HepG2 (cell line): Measurements from ENCODE around the gene RSRC2. TPM values are rescaled to one million over a fixed set of nuclear protein-coding genes. Genes with fewer than 3 reads are reported as not detected.

ENCODE experiments used
- ASH2L ChIP-seq: fragments of 300-600, 200-600 bp; sonication (generic); IDR thresholded peaks from 2 replicates; pipeline ENCODE4 v1.7.0; 2017; ENCODE audit warnings: low read depth, mild to moderate bottlenecking, moderate library complexity, mixed read lengths, low read length; ENCODE audit not compliant: insufficient read length
- FOXA1 ChIP-seq, 2 experiments: fragments of 450-650 bp in 1 of 2; sonication (generic) in 1 of 2; formaldehyde crosslinking in 1 of 2; IDR thresholded peaks; 2 replicates each; pipeline versions ENCODE4 v1.4.0 to v1.6.1; 2016 to 2020; ENCODE audit warnings: missing genetic modification reagents in 1 of 2
- MAZ ChIP-seq, 2 experiments: sonication (generic) in 1 of 2; formaldehyde crosslinking in 1 of 2; IDR thresholded peaks; 2 replicates each; pipeline versions ENCODE4 v1.5.0 to v1.6.1; 2012 to 2020; ENCODE audit warnings: low read depth in 2 of 2, mild to moderate bottlenecking in 2 of 2, borderline replicate concordance in 1 of 2, improper control_type of control experiment in 1 of 2, low read length in 1 of 2, missing genetic modification reagents in 1 of 2, moderate library complexity in 1 of 2
- MED1 ChIP-seq: sonication (generic); formaldehyde crosslinking; IDR thresholded peaks from 2 replicates; pipeline ENCODE4 v1.4.0; 2020; ENCODE audit warnings: missing genetic modification reagents
- SNRNP70 ChIP-seq: fragments of 200-400 bp; formaldehyde crosslinking; IDR thresholded peaks from 2 replicates; pipeline ENCODE4 v1.6.1; 2017; ENCODE audit warnings: mild to moderate bottlenecking, low read depth, low read length, moderate library complexity
- SPEN ChIP-seq: sonication (generic); formaldehyde crosslinking; IDR thresholded peaks from 2 replicates; pipeline ENCODE4 v1.5.1; 2020; ENCODE audit warnings: low read depth, mild to moderate bottlenecking, missing genetic modification reagents
- SRSF4 ChIP-seq: fragments of 200-400 bp; formaldehyde crosslinking; IDR thresholded peaks from one replicate; pipeline ENCODE4 v1.6.1; 2018; ENCODE audit warnings: mild to moderate bottlenecking, low read depth, low read length, moderate library complexity; ENCODE audit not compliant: poor library complexity, severe bottlenecking
- TAF15 ChIP-seq: fragments of 200-400 bp; formaldehyde crosslinking; IDR thresholded peaks from one replicate; pipeline ENCODE4 v1.6.1; 2018; ENCODE audit warnings: mild to moderate bottlenecking, low read depth, low read length; ENCODE audit not compliant: poor library complexity, severe bottlenecking
- TFAP4 ChIP-seq: sonication (generic); IDR thresholded peaks from 2 replicates; pipeline ENCODE4 v1.6.1; 2016; ENCODE audit warnings: low read depth, borderline replicate concordance
- THRA ChIP-seq: sonication (generic); formaldehyde crosslinking; IDR thresholded peaks from 2 replicates; pipeline ENCODE4 v1.4.0; 2020; ENCODE audit warnings: missing genetic modification reagents, borderline replicate concordance
- ZNF136 ChIP-seq: sonication (generic); formaldehyde crosslinking; IDR thresholded peaks from 2 replicates; pipeline ENCODE4 v1.8.1; 2022; ENCODE audit warnings: low read depth, mild to moderate bottlenecking, moderate library complexity, missing genetic modification reagents
- ZNF234 ChIP-seq: sonication (generic); formaldehyde crosslinking; conservative IDR thresholded peaks from 2 replicates; pipeline ENCODE4 v1.5.1; 2020; ENCODE audit warnings: mild to moderate bottlenecking, missing genetic modification reagents
- ZNF543 ChIP-seq: sonication (generic); formaldehyde crosslinking; IDR thresholded peaks from 2 replicates; pipeline ENCODE4 v1.4.0; 2020; ENCODE audit warnings: mild to moderate bottlenecking, missing genetic modification reagents
- ZNF678 ChIP-seq: sonication (generic); formaldehyde crosslinking; IDR thresholded peaks from 2 replicates; pipeline ENCODE4 v1.4.0; 2020; ENCODE audit warnings: mild to moderate bottlenecking, missing genetic modification reagents
- ZNF687 ChIP-seq: sonication (generic); formaldehyde crosslinking; IDR thresholded peaks from 2 replicates; pipeline ENCODE4 v1.5.1; 2020; ENCODE audit warnings: mild to moderate bottlenecking, missing genetic modification reagents, moderate library complexity
- polyA plus RNA-seq, 8 experiments: library from polyadenylated mRNA; depleted of rRNA in 3 of 8; stranded (reverse) in 7 of 8; unstranded in 1 of 8; fragments of >200 nt; fragmentation: Illumina TruSeq in 4 of 8; extraction: Trizol in 4 of 8; gene quantifications; 2 replicates each; pipeline versions ENCODE4 v1.2.1 to v1.2.3, GENCODE V29; 2011 to 2016; ENCODE audit warnings: low read depth in 4 of 8, missing spikeins in 1 of 8, mixed read lengths in 1 of 8; ENCODE audit not compliant: insufficient read depth in 1 of 8
- total RNA-seq, 5 experiments: library from RNA; depleted of rRNA; stranded (reverse); fragments of >200 nt; fragmentation: Illumina TruSeq; extraction: Trizol; gene quantifications; 2 replicates each; pipeline ENCODE4 v1.2.3, GENCODE V29; 2016; ENCODE audit warnings: low read depth in 1 of 5
- TF ChIP-seq, protein P1 (sequence below): sonication (generic); formaldehyde crosslinking; IDR thresholded peaks from 2 replicates; pipeline ENCODE4 v1.4.0; 2020; ENCODE audit warnings: missing genetic modification reagents

Gene RSRC2
- total and polyA plus RNA-seq, 2 of the 13 experiments (the other 11 are each of a cell fraction or from before 2014, with no cell fraction given), result 31.4 to 77.8 TPM

GRCh38 chr12:122499991-122500684, 26.6 kb downstream of the RSRC2 start (continued):
- no peak for TF ChIP-seq ZNF687 (CRISPR knock-in tag)
- TF ChIP-seq FOXA1 (IDR thresholded peaks at IDR 0.05), result no peak
- peak; percentile 56 for TF ChIP-seq FOXA1 (CRISPR knock-in tag; IDR thresholded peaks at IDR 0.05)
- TF ChIP-seq TFAP4, result peak; percentile 28; the same call in 1 of the 2 replicates
- TF ChIP-seq SPEN (CRISPR knock-in tag), result peak; percentile 59
- peak; percentile 70; the same call in 1 of the 2 replicates for TF ChIP-seq ZNF234
- TF ChIP-seq TAF15, result no peak
- no peak for TF ChIP-seq MAZ (IDR thresholded peaks at IDR 0.05; ENCODE audit: borderline replicate concordance, low read depth, low read length)
- TF ChIP-seq MAZ (CRISPR knock-in tag; IDR thresholded peaks at IDR 0.05; ENCODE audit: low read depth), result peak; percentile 40; the same call in 1 of the 2 replicates
- TF ChIP-seq SNRNP70, result no peak
- TF ChIP-seq SRSF4, result no peak
- TF ChIP-seq ZNF136 (CRISPR knock-in tag), result no peak
- peak; percentile 54 for TF ChIP-seq THRA (CRISPR knock-in tag)
- TF ChIP-seq, protein P1, sequence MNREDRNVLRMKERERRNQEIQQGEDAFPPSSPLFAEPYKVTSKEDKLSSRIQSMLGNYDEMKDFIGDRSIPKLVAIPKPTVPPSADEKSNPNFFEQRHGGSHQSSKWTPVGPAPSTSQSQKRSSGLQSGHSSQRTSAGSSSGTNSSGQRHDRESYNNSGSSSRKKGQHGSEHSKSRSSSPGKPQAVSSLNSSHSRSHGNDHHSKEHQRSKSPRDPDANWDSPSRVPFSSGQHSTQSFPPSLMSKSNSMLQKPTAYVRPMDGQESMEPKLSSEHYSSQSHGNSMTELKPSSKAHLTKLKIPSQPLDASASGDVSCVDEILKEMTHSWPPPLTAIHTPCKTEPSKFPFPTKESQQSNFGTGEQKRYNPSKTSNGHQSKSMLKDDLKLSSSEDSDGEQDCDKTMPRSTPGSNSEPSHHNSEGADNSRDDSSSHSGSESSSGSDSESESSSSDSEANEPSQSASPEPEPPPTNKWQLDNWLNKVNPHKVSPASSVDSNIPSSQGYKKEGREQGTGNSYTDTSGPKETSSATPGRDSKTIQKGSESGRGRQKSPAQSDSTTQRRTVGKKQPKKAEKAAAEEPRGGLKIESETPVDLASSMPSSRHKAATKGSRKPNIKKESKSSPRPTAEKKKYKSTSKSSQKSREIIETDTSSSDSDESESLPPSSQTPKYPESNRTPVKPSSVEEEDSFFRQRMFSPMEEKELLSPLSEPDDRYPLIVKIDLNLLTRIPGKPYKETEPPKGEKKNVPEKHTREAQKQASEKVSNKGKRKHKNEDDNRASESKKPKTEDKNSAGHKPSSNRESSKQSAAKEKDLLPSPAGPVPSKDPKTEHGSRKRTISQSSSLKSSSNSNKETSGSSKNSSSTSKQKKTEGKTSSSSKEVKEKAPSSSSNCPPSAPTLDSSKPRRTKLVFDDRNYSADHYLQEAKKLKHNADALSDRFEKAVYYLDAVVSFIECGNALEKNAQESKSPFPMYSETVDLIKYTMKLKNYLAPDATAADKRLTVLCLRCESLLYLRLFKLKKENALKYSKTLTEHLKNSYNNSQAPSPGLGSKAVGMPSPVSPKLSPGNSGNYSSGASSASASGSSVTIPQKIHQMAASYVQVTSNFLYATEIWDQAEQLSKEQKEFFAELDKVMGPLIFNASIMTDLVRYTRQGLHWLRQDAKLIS, result no peak
- TF ChIP-seq ZNF678 (CRISPR knock-in tag), result peak; percentile 82; the same call in 1 of the 2 replicates
- peak; percentile 88 for TF ChIP-seq ASH2L
- TF ChIP-seq MED1 (CRISPR knock-in tag), result peak; percentile 29; the same call in 1 of the 2 replicates
- 0 out of 2 replicates have a peak, but pooled peaks have one; percentile 25 for TF ChIP-seq ZNF543 (CRISPR knock-in tag)
